ENCODE results near the gene SMARCAL1. TPM values are rescaled to one million over a fixed set of nuclear protein-coding genes. Genes with fewer than 3 reads are reported as not detected.

Gene SMARCAL1
- polyA plus RNA-seq, 1 donor from 2014 or later = 7.5 TPM

DNA sequence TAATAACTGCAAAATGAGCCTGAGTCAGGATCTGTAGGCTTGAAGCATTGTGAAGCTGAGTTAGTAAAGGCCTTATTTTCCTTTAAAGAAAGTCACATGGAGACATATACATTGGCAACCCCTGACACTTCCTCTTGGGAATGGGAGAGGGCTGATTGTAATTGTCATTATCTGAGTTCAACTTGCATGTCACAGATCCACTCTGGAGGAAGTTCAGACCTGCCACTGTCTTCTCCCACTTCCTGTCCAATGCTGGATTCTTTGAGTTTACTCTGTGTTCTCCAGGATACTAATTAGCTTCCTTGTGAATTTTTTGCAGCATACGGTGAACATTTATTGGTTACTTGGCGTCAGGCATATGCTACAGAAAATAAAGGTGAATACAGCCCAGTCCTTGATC, 34.1 kb downstream of the SMARCAL1 start:
- Histone ChIP-seq H4K20me1 (ENCODE audit: insufficient read depth) (no peaks in the 10 kb centered on the region), H3K27ac (ENCODE audit: low read length) (no peak overlapping the region), H3F3A (ENCODE audit: insufficient read depth, low read length, poor library complexity, severe bottlenecking) (no peaks in the 10 kb centered on the region), H3K4me3 (ENCODE audit: low read length) (no peak overlapping the region), H3K36me3 (ENCODE audit: insufficient read depth, low read length) (peaks cover 16% of the 10 kb centered on the region), H3K9me3 (ENCODE audit: low read length) (no peaks in the 10 kb centered on the region), H3K27me3 (ENCODE audit: insufficient read depth, low read depth, low read length) (no peaks in the 10 kb centered on the region), H3K4me2 (ENCODE audit: low read length) (no peak overlapping the region), H3K9me2 (ENCODE audit: insufficient read depth, low read length) (no peaks in the 10 kb centered on the region), H2AFZ (ENCODE audit: low read depth, low read length) (no peak overlapping the region), H3K79me2 (replicated peaks; ENCODE audit: insufficient read depth, low read length) (no peaks in the 10 kb centered on the region), H3K9ac (ENCODE audit: low read length) (no peak overlapping the region)
- no peak for TF ChIP-seq EP300 (conservative IDR thresholded peaks at IDR 0.05; ENCODE audit: poor library complexity, severe bottlenecking)
- TF ChIP-seq POLR2AphosphoS5 (IDR thresholded peaks at IDR 0.05) = no peak
- no peak for TF ChIP-seq RAD21 (conservative IDR thresholded peaks at IDR 0.05)
- TF ChIP-seq MXI1 (conservative IDR thresholded peaks at IDR 0.05; ENCODE audit: poor library complexity, severe bottlenecking) = no peak
- TF ChIP-seq TAF1 (IDR thresholded peaks at IDR 0.05; ENCODE audit: low read depth) = no peak
- TF ChIP-seq EZH2 (IDR thresholded peaks at IDR 0.05; ENCODE audit: borderline replicate concordance, insufficient read depth, low read length, poor library complexity, severe bottlenecking) = no peak
- TF ChIP-seq, protein P1, sequence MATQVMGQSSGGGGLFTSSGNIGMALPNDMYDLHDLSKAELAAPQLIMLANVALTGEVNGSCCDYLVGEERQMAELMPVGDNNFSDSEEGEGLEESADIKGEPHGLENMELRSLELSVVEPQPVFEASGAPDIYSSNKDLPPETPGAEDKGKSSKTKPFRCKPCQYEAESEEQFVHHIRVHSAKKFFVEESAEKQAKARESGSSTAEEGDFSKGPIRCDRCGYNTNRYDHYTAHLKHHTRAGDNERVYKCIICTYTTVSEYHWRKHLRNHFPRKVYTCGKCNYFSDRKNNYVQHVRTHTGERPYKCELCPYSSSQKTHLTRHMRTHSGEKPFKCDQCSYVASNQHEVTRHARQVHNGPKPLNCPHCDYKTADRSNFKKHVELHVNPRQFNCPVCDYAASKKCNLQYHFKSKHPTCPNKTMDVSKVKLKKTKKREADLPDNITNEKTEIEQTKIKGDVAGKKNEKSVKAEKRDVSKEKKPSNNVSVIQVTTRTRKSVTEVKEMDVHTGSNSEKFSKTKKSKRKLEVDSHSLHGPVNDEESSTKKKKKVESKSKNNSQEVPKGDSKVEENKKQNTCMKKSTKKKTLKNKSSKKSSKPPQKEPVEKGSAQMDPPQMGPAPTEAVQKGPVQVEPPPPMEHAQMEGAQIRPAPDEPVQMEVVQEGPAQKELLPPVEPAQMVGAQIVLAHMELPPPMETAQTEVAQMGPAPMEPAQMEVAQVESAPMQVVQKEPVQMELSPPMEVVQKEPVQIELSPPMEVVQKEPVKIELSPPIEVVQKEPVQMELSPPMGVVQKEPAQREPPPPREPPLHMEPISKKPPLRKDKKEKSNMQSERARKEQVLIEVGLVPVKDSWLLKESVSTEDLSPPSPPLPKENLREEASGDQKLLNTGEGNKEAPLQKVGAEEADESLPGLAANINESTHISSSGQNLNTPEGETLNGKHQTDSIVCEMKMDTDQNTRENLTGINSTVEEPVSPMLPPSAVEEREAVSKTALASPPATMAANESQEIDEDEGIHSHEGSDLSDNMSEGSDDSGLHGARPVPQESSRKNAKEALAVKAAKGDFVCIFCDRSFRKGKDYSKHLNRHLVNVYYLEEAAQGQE (IDR thresholded peaks at IDR 0.05; ENCODE audit: borderline replicate concordance) = no peak
- TF ChIP-seq, protein P2, sequence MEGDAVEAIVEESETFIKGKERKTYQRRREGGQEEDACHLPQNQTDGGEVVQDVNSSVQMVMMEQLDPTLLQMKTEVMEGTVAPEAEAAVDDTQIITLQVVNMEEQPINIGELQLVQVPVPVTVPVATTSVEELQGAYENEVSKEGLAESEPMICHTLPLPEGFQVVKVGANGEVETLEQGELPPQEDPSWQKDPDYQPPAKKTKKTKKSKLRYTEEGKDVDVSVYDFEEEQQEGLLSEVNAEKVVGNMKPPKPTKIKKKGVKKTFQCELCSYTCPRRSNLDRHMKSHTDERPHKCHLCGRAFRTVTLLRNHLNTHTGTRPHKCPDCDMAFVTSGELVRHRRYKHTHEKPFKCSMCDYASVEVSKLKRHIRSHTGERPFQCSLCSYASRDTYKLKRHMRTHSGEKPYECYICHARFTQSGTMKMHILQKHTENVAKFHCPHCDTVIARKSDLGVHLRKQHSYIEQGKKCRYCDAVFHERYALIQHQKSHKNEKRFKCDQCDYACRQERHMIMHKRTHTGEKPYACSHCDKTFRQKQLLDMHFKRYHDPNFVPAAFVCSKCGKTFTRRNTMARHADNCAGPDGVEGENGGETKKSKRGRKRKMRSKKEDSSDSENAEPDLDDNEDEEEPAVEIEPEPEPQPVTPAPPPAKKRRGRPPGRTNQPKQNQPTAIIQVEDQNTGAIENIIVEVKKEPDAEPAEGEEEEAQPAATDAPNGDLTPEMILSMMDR (IDR thresholded peaks at IDR 0.05; ENCODE audit: poor library complexity, severe bottlenecking) = no peak
- no peak for TF ChIP-seq SMC3 (conservative IDR thresholded peaks at IDR 0.05; ENCODE audit: poor library complexity)

DNA sequence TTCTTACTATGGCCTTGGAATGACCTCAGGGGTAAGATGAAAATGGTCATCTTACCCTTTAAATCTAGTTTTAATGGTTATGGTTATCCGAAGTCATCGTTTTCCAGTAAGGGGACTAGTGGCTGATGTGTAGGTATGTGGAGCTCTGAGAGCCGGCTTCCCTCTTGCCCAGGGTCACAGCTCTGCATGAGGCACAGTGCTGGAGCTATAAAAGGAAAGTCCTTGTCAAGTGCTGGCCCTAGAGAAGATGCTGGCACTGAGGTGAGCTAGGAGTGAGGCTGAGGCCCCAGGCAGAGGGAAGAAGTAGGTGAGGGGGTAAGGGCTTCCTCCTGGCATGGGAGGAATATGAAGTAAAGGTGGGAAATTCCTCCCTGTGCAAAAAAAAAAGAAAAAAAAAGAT, 35.0 kb downstream of the SMARCAL1 start:
- H3K36me3 ChIP-seq (ENCODE audit: insufficient read depth, low read length) = peaks cover 16% of the 10 kb centered on the region
- no peaks in the 10 kb centered on the region for H3K9me3 ChIP-seq (ENCODE audit: low read length)
- H3K9me2 ChIP-seq (ENCODE audit: insufficient read depth, low read length) = no peaks in the 10 kb centered on the region
- no peaks in the 10 kb centered on the region for H3K79me2 ChIP-seq (replicated peaks; ENCODE audit: insufficient read depth, low read length)
- H3K27me3 ChIP-seq (ENCODE audit: insufficient read depth, low read depth, low read length) = no peaks in the 10 kb centered on the region
- H3K9ac ChIP-seq (ENCODE audit: low read length) = no peak overlapping the region
- H3F3A ChIP-seq (ENCODE audit: insufficient read depth, low read length, poor library complexity, severe bottlenecking) = no peaks in the 10 kb centered on the region
- TF ChIP-seq SMC3 (conservative IDR thresholded peaks at IDR 0.05; ENCODE audit: poor library complexity) = no peak
- no peak for TF ChIP-seq RAD21 (conservative IDR thresholded peaks at IDR 0.05)
- no peak overlapping the region for H3K4me2 ChIP-seq (ENCODE audit: low read length)
- no peak overlapping the region for H2AFZ ChIP-seq (ENCODE audit: low read depth, low read length)
- H3K27ac ChIP-seq (ENCODE audit: low read length) = no peak overlapping the region
- H4K20me1 ChIP-seq (ENCODE audit: insufficient read depth) = no peaks in the 10 kb centered on the region
- H3K4me3 ChIP-seq (ENCODE audit: low read length) = no peak overlapping the region

DNA sequence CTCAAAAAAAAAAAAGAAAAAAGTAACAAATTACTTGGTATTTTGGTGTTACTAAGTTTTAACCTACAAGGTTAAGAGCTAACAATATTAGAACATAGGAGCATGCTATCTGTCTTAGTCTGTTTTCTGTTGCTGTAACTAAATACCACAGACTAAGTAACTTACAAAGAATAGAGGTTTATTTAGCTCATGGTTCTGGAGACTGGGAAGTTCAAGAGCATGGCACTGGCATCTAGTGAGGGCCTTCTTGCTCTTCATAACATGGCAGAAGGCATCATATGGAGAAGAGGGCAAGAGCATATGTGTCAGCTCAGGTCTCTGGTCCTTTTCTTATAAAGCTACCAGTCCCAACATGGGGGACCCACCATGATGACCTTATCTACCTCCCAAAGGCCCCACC, 36.5 kb downstream of the SMARCAL1 start:
- no peaks in the 10 kb centered on the region for H3K27me3 ChIP-seq (ENCODE audit: insufficient read depth, low read depth, low read length)
- no peaks in the 10 kb centered on the region for H3K79me2 ChIP-seq (replicated peaks; ENCODE audit: insufficient read depth, low read length)
- no peaks in the 10 kb centered on the region for H3K9me3 ChIP-seq (ENCODE audit: low read length)
- no peak overlapping the region for H3K27ac ChIP-seq (ENCODE audit: low read length)
- peaks cover 16% of the 10 kb centered on the region for H3K36me3 ChIP-seq (ENCODE audit: insufficient read depth, low read length)
- no peak overlapping the region for H3K9ac ChIP-seq (ENCODE audit: low read length)
- H3K9me2 ChIP-seq (ENCODE audit: insufficient read depth, low read length) = no peaks in the 10 kb centered on the region
- H3K4me2 ChIP-seq (ENCODE audit: low read length) = no peak overlapping the region
- H3K4me3 ChIP-seq (ENCODE audit: low read length) = no peak overlapping the region
- no peak overlapping the region for H2AFZ ChIP-seq (ENCODE audit: low read depth, low read length)
- no peaks in the 10 kb centered on the region for H3F3A ChIP-seq (ENCODE audit: insufficient read depth, low read length, poor library complexity, severe bottlenecking)
- TF ChIP-seq SMC3 (conservative IDR thresholded peaks at IDR 0.05; ENCODE audit: poor library complexity) (no peak), RAD21 (conservative IDR thresholded peaks at IDR 0.05) (no peak), POLR2AphosphoS5 (IDR thresholded peaks at IDR 0.05) (no peak), EP300 (conservative IDR thresholded peaks at IDR 0.05; ENCODE audit: poor library complexity, severe bottlenecking) (no peak), MXI1 (conservative IDR thresholded peaks at IDR 0.05; ENCODE audit: poor library complexity, severe bottlenecking) (no peak)
- TF ChIP-seq, protein P1 (IDR thresholded peaks at IDR 0.05; ENCODE audit: borderline replicate concordance) = no peak
- no peaks in the 10 kb centered on the region for H4K20me1 ChIP-seq (ENCODE audit: insufficient read depth)

All from neural cell (in vitro differentiated cells).